IMR-90 (cell line): ENCODE data around the gene EXOC3L4. TPM values are rescaled to one million over a fixed set of nuclear protein-coding genes. Genes with fewer than 3 reads are reported as not detected.

ENCODE experiments used
- ATAC-seq: fragments of 200-7000 bp; cut with Tn5 transposase; 2 replicates; pipeline ENCODE4 v1.9.1; 2020; ENCODE audit warnings: low read depth, mild to moderate bottlenecking, moderate library complexity
- BruUV-seq: library from RNA; stranded (reverse); fragments of 400-500 nt; replicated peaks from 2 replicates; lab custom pipeline; 2021; lab: Mats Ljungman, UMichigan
- CTCF ChIA-PET: fragments of 300-600 bp; formaldehyde crosslinking; extraction: SDS; loops from one replicate; lab custom pipeline; 2021; ENCODE audit warnings: antibody characterized with exemption; lab: Yijun Ruan, JAX
- POLR2A ChIA-PET: fragments of 300-600 bp; sonication (Branson Sonifier 250); formaldehyde crosslinking; loops from one replicate; lab custom pipeline; 2022; ENCODE audit warnings: antibody characterized with exemption; ENCODE audit not compliant: unreplicated experiment; lab: Charles Lee
- DNase-seq: peaks from one replicate; pipeline ENCODE4 v3.0.0; 2013
- H2AFZ ChIP-seq: replicated peaks from 2 replicates; pipeline ENCODE3; 2013; ENCODE audit warnings: low read length, mild to moderate bottlenecking; ENCODE audit not compliant: poor library complexity
- H2AK5ac ChIP-seq: 2 replicates; pipeline ENCODE4 v1.6.1; 2013; ENCODE audit warnings: low read depth, low read length, inconsistent platforms
- H2AK9ac ChIP-seq: replicated peaks from 2 replicates; pipeline ENCODE3; 2013; ENCODE audit warnings: mild to moderate bottlenecking, low read depth, low read length, moderate library complexity; ENCODE audit not compliant: poor library complexity
- H2BK120ac ChIP-seq: 2 replicates; pipeline ENCODE4 v1.6.1; 2013; ENCODE audit warnings: low read depth, low read length, inconsistent platforms
- H2BK15ac ChIP-seq: 3 replicates; pipeline ENCODE4 v1.6.1; 2013; ENCODE audit warnings: low read depth, low read length, inconsistent platforms
- H2BK20ac ChIP-seq: 2 replicates; pipeline ENCODE4 v1.6.1; 2013; ENCODE audit warnings: low read depth, mild to moderate bottlenecking, inconsistent platforms, low read length, moderate library complexity
- H2BK5ac ChIP-seq: 2 replicates; pipeline ENCODE4 v1.6.1; 2013; ENCODE audit warnings: mild to moderate bottlenecking, low read depth, low read length, inconsistent platforms; ENCODE audit not compliant: poor library complexity, severe bottlenecking
- H3K14ac ChIP-seq: replicated peaks from 2 replicates; pipeline ENCODE4 v1.6.1; 2013; ENCODE audit warnings: low read depth, low read length, inconsistent platforms
- H3K18ac ChIP-seq: 2 replicates; pipeline ENCODE4 v1.6.1; 2013; ENCODE audit warnings: low read depth, low read length, control low read depth
- H3K23ac ChIP-seq: 2 replicates; pipeline ENCODE4 v1.6.1; 2013; ENCODE audit warnings: low read depth, low read length, inconsistent platforms
- H3K27ac ChIP-seq: 2 replicates; pipeline ENCODE4 v1.5.1; 2013; ENCODE audit warnings: mild to moderate bottlenecking, control low read depth, low read length; ENCODE audit not compliant: insufficient read depth
- H3K27me3 ChIP-seq: 2 replicates; pipeline ENCODE4 v1.6.1; 2013; ENCODE audit warnings: low read length; ENCODE audit not compliant: control insufficient read depth, insufficient read depth
- H3K36me3 ChIP-seq: 2 replicates; pipeline ENCODE4 v1.6.1; 2013; ENCODE audit warnings: low read length, mixed read lengths; ENCODE audit not compliant: control insufficient read depth, insufficient read depth
- H3K4ac ChIP-seq: 2 replicates; pipeline ENCODE4 v1.6.1; 2013; ENCODE audit warnings: low read depth, low read length, inconsistent platforms
- H3K4me1 ChIP-seq: 2 replicates; pipeline ENCODE4 v1.6.1; 2013; ENCODE audit warnings: low read length, mixed read lengths; ENCODE audit not compliant: control insufficient read depth, insufficient read depth
- H3K4me2 ChIP-seq: 2 replicates; pipeline ENCODE4 v1.6.1; 2013; ENCODE audit warnings: low read depth, mild to moderate bottlenecking, control low read depth, low read length, moderate library complexity
- H3K4me3 ChIP-seq: 2 replicates; pipeline ENCODE4 v1.5.1; 2013; ENCODE audit warnings: low read depth, mild to moderate bottlenecking, control low read depth, low read length, moderate library complexity; ENCODE audit not compliant: insufficient read depth
- H3K56ac ChIP-seq: 2 replicates; pipeline ENCODE4 v1.6.1; 2013; ENCODE audit warnings: low read length, inconsistent platforms; ENCODE audit not compliant: insufficient read depth; ENCODE audit errors: extremely low read depth
- H3K79me1 ChIP-seq, 2 experiments: 2 replicates each; pipeline ENCODE4 v1.6.1; 2013; ENCODE audit warnings: low read length in 2 of 2, inconsistent platforms in 1 of 2, low read depth in 1 of 2
- H3K9ac ChIP-seq: 2 replicates; pipeline ENCODE4 v1.6.1; 2013; ENCODE audit warnings: low read depth, low read length, control low read depth
- H3K9me1 ChIP-seq: 2 replicates; pipeline ENCODE4 v1.6.1; 2013; ENCODE audit warnings: low read length, inconsistent platforms; ENCODE audit not compliant: insufficient read depth
- H3K9me3 ChIP-seq: 2 replicates; pipeline ENCODE4 v1.6.1; 2013; ENCODE audit warnings: low read length; ENCODE audit not compliant: control insufficient read depth, insufficient read depth
- H4K20me1 ChIP-seq: 2 replicates; pipeline ENCODE4 v1.6.1; 2013; ENCODE audit warnings: low read length, inconsistent platforms; ENCODE audit not compliant: insufficient read depth
- H4K5ac ChIP-seq: 2 replicates; pipeline ENCODE4 v1.6.1; 2013; ENCODE audit warnings: mild to moderate bottlenecking, low read depth, low read length, control low read depth
- H4K8ac ChIP-seq, 2 experiments: 2 replicates each; pipeline ENCODE4 v1.6.1; 2013; ENCODE audit warnings: low read depth in 2 of 2, low read length in 2 of 2, control low read depth in 1 of 2, inconsistent platforms in 1 of 2
- H4K91ac ChIP-seq: 2 replicates; pipeline ENCODE4 v1.6.1; 2013; ENCODE audit warnings: low read depth, low read length, inconsistent platforms; ENCODE audit not compliant: insufficient read depth
- CHD1 ChIP-seq: IDR thresholded peaks from 2 replicates; pipeline ENCODE4 v1.6.1; 2012; ENCODE audit warnings: low read depth, low read length, improper control_type of control experiment
- FOS ChIP-seq: fragments of 150-350 bp; IDR thresholded peaks from 2 replicates; pipeline ENCODE4 v1.6.1; 2016; ENCODE audit warnings: low read depth, low read length
- NFE2L2 ChIP-seq: fragments of 150-350 bp; IDR thresholded peaks from 2 replicates; pipeline ENCODE4 v1.6.1; 2016; ENCODE audit warnings: low read depth, mild to moderate bottlenecking, low read length
- POLR2A ChIP-seq: IDR thresholded peaks from 2 replicates; pipeline ENCODE4 v1.6.1; 2012; ENCODE audit warnings: mild to moderate bottlenecking, low read depth, low read length
- RCOR1 ChIP-seq: IDR thresholded peaks from 2 replicates; pipeline ENCODE4 v1.6.1; 2012; ENCODE audit warnings: mild to moderate bottlenecking, low read length, improper control_type of control experiment; ENCODE audit not compliant: insufficient replicate concordance
- WGBS, 2 experiments: methylation state at CpG; one replicate each; pipeline versions ENCODE4 v1.1.5 to v1.1.7; 2013; ENCODE audit warnings: missing lambda C conversion rate in 2 of 2; ENCODE audit not compliant: insufficient read length in 1 of 2; ENCODE audit errors: extremely low coverage in 2 of 2; 5-methylcytosine and 5-hydroxymethylcytosine counted together
- dilution Hi-C: fragments of 300-500 bp; cut with HindIII; formaldehyde crosslinking; loops from one replicate; pipeline ENCODE4 v1.14.3; 2018; ENCODE audit warnings: low sequenced_read_pairs; ENCODE audit not compliant: unreplicated experiment
- in situ Hi-C: fragments of 300-500 bp; cut with MboI; formaldehyde crosslinking; loops from 3 replicates; pipeline ENCODE4 v1.14.3; 2019; ENCODE audit warnings: low sequenced_read_pairs, inconsistent platforms, mixed read lengths
- intact Hi-C: fragments of 100-400 bp; cut with micrococcal nuclease; formaldehyde crosslinking; loops from 2 replicates; pipeline ENCODE4 v1.10.0; 2022
- polyA plus RNA-seq, 3 experiments: library from polyadenylated mRNA; depleted of rRNA; stranded (reverse); fragments of >200 nt; gene quantifications; 2 replicates each; pipeline ENCODE4 v1.2.3, GENCODE V29; 2012; ENCODE audit warnings: low replicate concordance in 1 of 3
- total RNA-seq: library from RNA; depleted of rRNA; stranded (reverse); fragments of >200 nt; gene quantifications from 2 replicates; pipeline ENCODE4 v1.2.3, GENCODE V29; 2012
- TF ChIP-seq, protein P1 (sequence below): conservative IDR thresholded peaks from 2 replicates; pipeline ENCODE4 v1.5.1; 2012; ENCODE audit warnings: mild to moderate bottlenecking, low read depth, low read length, improper control_type of control experiment
- TF ChIP-seq, protein P2 (sequence below): fragments of 150-350 bp; IDR thresholded peaks from 2 replicates; pipeline ENCODE4 v1.6.1; 2017; ENCODE audit warnings: mild to moderate bottlenecking, antibody characterized with exemption, low read length, low read depth

EXOC3L4 gene
- total and polyA plus RNA-seq, 2 of the 4 experiments (the other 2 are of a cell fraction) = not detected

DNA sequence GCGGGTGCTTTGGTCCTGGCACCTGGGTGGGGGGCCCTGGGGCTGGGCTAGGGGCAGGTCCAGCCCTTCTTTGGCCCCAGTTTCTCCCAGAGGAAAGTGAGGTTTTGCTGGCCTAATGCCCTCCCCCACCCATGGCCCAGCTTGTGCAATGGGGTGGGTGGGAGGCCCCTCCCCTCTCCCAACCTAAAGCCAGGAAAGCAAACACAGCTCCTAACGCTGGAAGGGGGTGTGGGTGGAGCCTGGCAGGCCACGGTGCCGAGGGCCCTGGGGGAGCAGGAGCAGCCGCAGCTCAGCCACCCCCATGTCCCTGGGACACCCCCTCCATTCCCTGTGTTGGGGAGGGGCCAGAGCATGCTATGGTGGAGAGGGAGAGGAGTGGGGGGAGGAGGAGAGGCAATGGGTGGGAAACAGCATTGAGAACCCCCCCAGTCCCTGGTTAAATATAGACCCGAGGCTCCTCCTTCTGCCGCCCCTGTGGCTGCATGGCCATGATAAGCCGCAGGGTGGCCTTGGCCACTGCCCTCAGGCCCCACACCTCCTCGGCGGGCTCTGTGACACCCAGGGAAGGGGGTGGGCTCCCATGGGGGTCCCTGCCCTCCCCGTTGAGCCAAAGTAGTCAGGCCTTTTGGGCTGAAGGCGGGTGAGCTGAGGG is 4.7 kb downstream of the EXOC3L4 start:
- Histone ChIP-seq H3K9me3 (no peaks in the 10 kb centered on the region; the same call in 1 of the 2 replicates), H2BK5ac (no peak overlapping the region), H4K20me1 (no peaks in the 10 kb centered on the region; the same call in 1 of the 2 replicates), H3K4me3 (no peak overlapping the region), H2BK120ac (no peak overlapping the region), H3K18ac (no peak overlapping the region), H2AK5ac (no peak overlapping the region), H3K4ac (no peak overlapping the region), H4K91ac (no peak overlapping the region), H3K27me3 (peaks cover 54% of the 10 kb centered on the region), H3K56ac (no peak overlapping the region), H3K27ac (no peak overlapping the region), H2BK20ac (no peak overlapping the region), H3K4me2 (no peak overlapping the region), H3K9ac (no peak overlapping the region), H4K8ac (no peak overlapping the region), H3K9me1 (no peaks in the 10 kb centered on the region), H2AK9ac (peak overlapping the region; percentile 61), H3K79me1 (no peaks in the 10 kb centered on the region), H3K14ac (no peak overlapping the region), H3K4me1 (peaks cover 4% of the 10 kb centered on the region; the same call in 1 of the 2 replicates), H3K36me3 (no peaks in the 10 kb centered on the region), H2BK15ac (no peak overlapping the region), H4K5ac (no peak overlapping the region), H2AFZ (no peak overlapping the region), H3K23ac (no peak overlapping the region)
- ATAC-seq (no peak), DNase-seq (no peak)
- dilution Hi-C loops = no loop called here
- WGBS, 2 experiments = 60% methylated on average over 1 of the region's 12 CpGs; no CpG with 5 or more reads in 1 of the 2 experiments
- intact Hi-C loops = no loop called here
- ChIA-PET CTCF (interaction anchor here (1.5 kb wide), 1 partner anchor 90 kb away, joined by 3 read pairs; no protein-coding TSS in a partner anchor), POLR2A (no interaction called here)
- TF ChIP-seq POLR2A = no peak
- TF ChIP-seq RCOR1 = no peak
- TF ChIP-seq, protein P1, sequence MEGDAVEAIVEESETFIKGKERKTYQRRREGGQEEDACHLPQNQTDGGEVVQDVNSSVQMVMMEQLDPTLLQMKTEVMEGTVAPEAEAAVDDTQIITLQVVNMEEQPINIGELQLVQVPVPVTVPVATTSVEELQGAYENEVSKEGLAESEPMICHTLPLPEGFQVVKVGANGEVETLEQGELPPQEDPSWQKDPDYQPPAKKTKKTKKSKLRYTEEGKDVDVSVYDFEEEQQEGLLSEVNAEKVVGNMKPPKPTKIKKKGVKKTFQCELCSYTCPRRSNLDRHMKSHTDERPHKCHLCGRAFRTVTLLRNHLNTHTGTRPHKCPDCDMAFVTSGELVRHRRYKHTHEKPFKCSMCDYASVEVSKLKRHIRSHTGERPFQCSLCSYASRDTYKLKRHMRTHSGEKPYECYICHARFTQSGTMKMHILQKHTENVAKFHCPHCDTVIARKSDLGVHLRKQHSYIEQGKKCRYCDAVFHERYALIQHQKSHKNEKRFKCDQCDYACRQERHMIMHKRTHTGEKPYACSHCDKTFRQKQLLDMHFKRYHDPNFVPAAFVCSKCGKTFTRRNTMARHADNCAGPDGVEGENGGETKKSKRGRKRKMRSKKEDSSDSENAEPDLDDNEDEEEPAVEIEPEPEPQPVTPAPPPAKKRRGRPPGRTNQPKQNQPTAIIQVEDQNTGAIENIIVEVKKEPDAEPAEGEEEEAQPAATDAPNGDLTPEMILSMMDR = no peak
- no peak for TF ChIP-seq CHD1
- TF ChIP-seq NFE2L2 = no peak
- TF ChIP-seq, protein P2, sequence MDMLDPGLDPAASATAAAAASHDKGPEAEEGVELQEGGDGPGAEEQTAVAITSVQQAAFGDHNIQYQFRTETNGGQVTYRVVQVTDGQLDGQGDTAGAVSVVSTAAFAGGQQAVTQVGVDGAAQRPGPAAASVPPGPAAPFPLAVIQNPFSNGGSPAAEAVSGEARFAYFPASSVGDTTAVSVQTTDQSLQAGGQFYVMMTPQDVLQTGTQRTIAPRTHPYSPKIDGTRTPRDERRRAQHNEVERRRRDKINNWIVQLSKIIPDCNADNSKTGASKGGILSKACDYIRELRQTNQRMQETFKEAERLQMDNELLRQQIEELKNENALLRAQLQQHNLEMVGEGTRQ = no peak
- TF ChIP-seq FOS = no peak
- no TSS peak for BruUV-seq
- in situ Hi-C loops = no loop called here
